GM20000 (cell line): ENCODE measurements around the gene POU2F1.
"Not testable (repeated sequence)": the region's sequence is repeated elsewhere in the genome, so short reads cannot be mapped to it uniquely, and the experiment has no call there.

Source experiments
- DNase-seq: peaks from one replicate; pipeline ENCODE4 v3.0.0; 2012; ENCODE audit warnings: low spot score
- TF ChIP-seq, protein P1 (sequence below): IDR thresholded peaks from 2 replicates; pipeline ENCODE4 v1.5.1; 2012; ENCODE audit warnings: mild to moderate bottlenecking, control low read depth; ENCODE audit errors: extremely low read depth, missing control alignments

Gene POU2F1

DNA sequence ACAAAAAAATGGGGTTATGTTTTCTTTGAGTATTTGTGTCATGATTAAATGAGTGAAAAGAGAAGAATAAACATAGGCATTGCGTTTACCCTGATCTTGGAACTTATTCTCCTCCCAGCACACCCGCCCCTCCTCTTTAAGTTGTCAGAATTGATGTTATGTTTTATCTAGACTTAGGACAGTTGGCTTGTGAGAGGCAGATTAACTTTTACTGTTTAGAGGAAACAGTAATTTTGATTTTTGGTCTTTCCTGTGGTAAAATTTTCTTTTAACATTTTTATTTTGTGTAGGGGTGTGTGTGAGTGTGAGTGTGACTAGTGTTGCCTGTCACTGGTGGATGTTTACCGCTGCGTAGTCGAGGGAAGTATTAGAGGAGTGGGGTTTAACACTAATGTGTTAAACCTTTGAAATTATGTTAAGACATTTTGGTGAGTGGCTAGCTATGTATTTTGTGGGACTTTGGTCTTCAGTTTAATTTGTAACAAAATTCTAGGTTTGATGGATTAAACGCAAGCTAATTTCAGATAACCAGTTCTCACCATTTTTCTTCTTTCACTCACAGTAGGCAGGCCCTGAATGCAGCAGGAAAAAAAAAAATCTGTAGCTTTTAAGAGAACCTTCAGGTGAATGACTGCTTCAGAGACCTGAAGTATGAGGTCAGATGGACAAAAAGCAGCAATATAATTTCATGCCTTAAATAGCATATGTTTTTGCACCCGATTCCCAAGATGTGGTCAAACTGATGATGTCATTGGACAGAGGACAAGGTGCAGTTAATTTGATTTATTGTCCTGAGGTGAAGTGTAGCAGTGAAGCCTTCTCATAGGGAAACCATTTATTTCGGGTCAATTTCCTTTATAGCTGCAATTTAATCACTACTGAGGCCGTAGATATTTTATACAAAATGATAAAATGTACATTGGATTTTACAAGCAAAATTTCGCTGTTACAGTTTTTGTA lies 2.7 kb downstream of the POU2F1 start:
- TF ChIP-seq, protein P1, sequence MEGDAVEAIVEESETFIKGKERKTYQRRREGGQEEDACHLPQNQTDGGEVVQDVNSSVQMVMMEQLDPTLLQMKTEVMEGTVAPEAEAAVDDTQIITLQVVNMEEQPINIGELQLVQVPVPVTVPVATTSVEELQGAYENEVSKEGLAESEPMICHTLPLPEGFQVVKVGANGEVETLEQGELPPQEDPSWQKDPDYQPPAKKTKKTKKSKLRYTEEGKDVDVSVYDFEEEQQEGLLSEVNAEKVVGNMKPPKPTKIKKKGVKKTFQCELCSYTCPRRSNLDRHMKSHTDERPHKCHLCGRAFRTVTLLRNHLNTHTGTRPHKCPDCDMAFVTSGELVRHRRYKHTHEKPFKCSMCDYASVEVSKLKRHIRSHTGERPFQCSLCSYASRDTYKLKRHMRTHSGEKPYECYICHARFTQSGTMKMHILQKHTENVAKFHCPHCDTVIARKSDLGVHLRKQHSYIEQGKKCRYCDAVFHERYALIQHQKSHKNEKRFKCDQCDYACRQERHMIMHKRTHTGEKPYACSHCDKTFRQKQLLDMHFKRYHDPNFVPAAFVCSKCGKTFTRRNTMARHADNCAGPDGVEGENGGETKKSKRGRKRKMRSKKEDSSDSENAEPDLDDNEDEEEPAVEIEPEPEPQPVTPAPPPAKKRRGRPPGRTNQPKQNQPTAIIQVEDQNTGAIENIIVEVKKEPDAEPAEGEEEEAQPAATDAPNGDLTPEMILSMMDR, result no peak
- DNase-seq, result no peak

DNA sequence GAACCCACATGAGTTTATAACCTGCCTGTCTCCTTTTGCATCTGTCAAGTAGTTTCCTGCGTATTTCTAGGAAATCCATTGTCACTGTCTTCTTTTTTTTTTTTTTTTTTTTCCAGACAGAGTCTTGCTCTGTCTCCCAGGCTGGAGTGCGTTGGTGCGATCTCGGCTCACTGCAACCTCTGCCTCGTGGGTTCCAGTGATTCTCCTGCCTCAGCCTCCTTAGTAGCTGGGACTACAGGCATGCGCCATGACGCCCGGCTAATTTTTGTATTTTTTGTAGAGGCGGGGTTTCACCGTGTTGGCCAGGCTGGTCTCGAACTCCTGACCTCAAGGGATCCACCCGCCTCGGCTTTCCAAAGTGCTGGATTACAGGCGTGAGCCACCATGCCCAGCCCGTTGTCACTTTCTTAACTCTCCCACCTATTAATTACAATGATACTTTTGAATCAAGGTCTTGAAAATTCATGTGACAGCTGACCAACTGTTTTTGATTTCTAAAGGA lies 4.1 kb downstream of the POU2F1 start:
- DNase-seq, result not testable (repeated sequence)

- DNase-seq, result no peak
- TF ChIP-seq, protein P1, result no peak
Measured at GRCh38 chr1:167225920-167226319, 5.2 kb downstream of the POU2F1 start.

- DNase-seq, result no peak
- TF ChIP-seq, protein P1, result no peak
Measured at GRCh38 chr1:167227934-167228378, 7.3 kb downstream of the POU2F1 start.

- DNase-seq, result no peak
- TF ChIP-seq, protein P1, result no peak
Measured at GRCh38 chr1:167229719-167230385, 9.2 kb downstream of the POU2F1 start.

DNA sequence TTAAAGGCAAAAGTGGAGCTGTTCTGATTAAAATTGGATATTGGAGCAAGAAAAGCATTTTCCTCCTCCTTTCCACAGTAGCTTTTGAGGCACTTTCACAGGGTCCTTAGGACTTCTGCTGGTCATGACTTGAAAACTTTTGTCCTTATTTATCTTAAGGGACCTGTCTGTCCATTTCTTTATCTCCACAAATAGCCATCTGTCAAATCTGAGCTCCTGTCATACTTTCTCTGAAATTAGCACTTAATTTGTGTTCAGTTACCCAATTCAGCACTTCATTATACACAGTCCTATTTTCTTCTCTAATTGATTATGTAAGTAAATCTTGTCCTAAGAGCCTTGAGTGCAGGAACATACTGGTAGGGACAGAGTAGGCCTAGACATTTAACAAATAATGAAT lies 9.8 kb downstream of the POU2F1 start:
- TF ChIP-seq, protein P1, result no peak
- DNase-seq, result no peak

DNA sequence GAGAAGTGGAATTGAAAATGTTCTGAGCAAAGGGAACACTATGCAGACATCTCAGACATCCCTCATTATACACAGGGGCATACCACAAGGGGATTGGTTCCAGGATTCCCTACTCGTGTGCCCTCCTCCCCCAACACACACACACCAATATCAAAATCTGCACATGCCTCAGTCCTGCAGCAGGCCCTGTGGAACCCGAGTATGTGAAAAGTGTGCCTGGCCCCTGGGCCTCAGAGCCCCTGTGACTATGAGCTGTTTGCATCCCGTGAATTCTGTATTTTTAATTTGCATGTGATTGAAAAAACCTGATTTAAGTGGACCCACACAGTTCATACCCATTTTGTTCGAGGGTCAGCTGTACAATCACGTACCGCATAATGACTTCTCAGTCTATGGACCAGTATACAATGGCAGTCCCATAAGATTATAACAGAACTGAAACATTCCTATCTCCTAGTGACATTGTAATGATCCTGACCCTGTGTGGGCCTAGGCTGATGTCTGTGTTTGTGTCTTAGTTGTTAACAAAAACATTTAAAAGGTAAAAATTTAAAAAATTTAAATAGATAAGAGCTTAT lies 11.3 kb downstream of the POU2F1 start:
- TF ChIP-seq, protein P1, result no peak
- DNase-seq, result no peak
